Skin epidermis (tissue), 12 donors: ENCODE data around the gene SEPHS1.

ENCODE experiments used
- H3K27ac ChIP-seq, 21 experiments: fragments of 200-600 bp; sonication (generic) in 11 of 21; one replicate each; pipeline ENCODE4 v1.5.0; 2020; ENCODE audit warnings: mild to moderate bottlenecking in 3 of 21, inconsistent platforms in 2 of 21, moderate library complexity in 2 of 21
- H3K4me3 ChIP-seq, 7 experiments: fragments of 200-600 bp; sonication (generic) in 2 of 7; one replicate each; pipeline ENCODE4 v1.5.0; 2020; ENCODE audit warnings: inconsistent platforms in 2 of 7, mild to moderate bottlenecking in 2 of 7, moderate library complexity in 1 of 7

Gene SEPHS1

DNA sequence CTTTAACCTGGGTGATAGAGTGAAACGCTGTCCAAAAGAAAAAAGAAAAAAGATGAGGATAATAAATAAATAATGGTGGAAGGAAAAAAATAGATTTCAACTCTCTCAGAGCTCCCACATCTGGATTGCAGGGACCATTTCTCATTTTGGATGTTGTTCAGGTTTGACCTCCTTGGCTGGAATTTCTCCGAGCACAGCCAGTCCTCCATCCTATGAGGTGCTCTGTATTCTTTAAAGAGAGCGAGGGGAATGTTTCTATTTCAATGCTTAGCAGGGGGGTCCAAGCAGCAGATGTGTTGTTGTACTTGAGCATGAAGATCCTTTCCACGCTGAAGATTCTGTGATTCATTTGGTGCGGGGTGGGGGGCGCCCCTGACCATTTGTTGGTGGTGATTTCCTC, 17.7 kb upstream of the SEPHS1 start:
- no peak overlapping the region for H3K27ac ChIP-seq
- H3K4me3 ChIP-seq, result no peak overlapping the region

DNA sequence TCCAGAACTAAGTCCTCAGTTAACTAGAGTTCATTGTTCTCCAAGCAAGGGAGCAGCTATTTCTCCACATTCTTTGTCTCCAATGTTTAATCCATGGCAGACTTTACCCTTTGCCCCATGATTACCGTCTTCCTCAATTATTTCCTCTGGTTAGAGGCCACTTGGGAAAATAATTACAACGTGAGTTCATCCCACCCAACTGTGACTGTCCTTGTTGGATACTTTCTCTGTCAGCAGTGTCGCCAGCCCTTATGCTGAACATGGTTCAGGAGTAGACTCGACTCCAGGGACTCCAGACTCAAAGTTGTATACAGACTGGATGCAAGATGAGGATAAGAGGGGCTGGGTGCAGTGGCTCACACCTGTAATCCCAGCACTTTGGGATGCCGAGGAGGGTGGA, 17.1 kb upstream of the SEPHS1 start:
- Histone ChIP-seq H3K27ac (no peak overlapping the region), H3K4me3 (no peak overlapping the region)

- Histone ChIP-seq H3K4me3 (no peak overlapping the region), H3K27ac (no peak overlapping the region)
These were observed 12.5 kb upstream of the SEPHS1 start for GRCh38 chr10:13360587-13360986.

- Histone ChIP-seq H3K4me3 (no peak overlapping the region), H3K27ac (no peak overlapping the region)
These were observed 8.3 kb upstream of the SEPHS1 start for GRCh38 chr10:13356392-13356791.

DNA sequence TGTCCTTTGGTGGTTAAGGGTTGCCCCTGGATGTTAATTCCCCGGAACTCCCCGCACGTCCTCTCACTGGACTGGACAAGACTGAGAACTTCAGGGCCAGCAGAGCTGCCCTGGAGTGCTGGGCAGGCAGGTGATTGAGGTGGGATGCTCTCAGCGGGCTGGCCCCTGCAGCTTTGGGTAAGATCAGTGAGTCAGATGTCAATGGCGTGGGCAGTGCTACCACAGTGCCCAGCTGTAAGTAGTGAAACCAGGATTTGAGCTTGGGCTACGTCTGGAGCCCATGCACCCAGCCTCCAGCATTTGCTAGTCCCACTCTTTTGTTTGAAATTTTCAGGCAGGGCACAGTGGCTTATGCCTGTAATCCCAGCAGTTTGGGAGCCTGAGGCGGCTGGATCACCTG, 6.7 kb upstream of the SEPHS1 start:
- no peak overlapping the region for H3K27ac ChIP-seq
- no peak overlapping the region for H3K4me3 ChIP-seq

- no peak overlapping the region for H3K4me3 ChIP-seq
- no peak overlapping the region for H3K27ac ChIP-seq
These were observed 4.4 kb upstream of the SEPHS1 start for GRCh38 chr10:13352519-13352918.

GRCh38 chr10:13351340-13351915, 3.3 kb upstream of the SEPHS1 start:
- no peak overlapping the region for H3K4me3 ChIP-seq

GRCh38 chr10:13349463-13350274, 1.6 kb upstream of the SEPHS1 start:
- Histone ChIP-seq H3K4me3 (peak overlapping the region; percentile 61 to 93 (median 72)), H3K27ac (peak overlapping the region in 15 of 21 experiments; percentile 4 to 99 (median 93))

More at GRCh38 chr10:13351340-13351915, 3.3 kb upstream of the SEPHS1 start:
- H3K27ac ChIP-seq, result no peak overlapping the region

DNA sequence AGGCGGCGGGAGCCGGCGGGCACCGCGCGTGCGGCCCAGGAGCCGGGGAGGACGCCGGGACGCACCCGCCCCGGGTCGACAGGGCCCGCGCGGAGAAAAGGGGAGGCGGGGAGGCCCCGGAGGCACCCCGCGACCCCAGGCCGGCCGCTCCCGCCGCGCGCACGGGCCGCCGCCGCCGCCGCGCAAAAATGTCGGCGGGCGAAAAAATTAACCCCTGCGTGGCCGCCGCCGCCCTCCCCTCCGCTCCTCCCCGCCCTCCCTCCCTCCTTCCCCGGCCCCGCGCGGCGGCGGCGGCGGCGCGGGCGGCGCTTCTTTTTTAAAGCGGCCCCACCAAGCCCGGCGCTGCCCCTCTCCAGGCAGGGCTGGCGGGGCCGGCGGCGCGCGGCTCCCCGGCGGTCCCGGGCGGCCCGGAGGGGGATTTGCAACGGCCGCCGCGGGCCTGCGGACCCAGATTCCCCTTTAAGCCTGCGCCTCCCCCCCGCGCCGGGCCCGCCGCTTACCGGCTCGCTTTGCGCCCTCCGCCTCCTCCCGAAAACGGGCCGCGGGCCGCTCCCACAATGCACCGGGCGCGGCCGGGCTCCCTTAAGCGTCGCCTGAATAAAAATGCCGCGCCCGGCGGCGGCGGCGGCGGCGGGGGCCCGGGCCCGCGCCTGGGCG, 465 bp downstream of the SEPHS1 start:
- Histone ChIP-seq H3K27ac (peak overlapping the region; percentile 89 to 99 (median 96)), H3K4me3 (peak overlapping the region; percentile 61 to 93 (median 72))

GRCh38 chr10:13347043-13347499, 1.0 kb downstream of the SEPHS1 start:
- Histone ChIP-seq H3K4me3 (peak overlapping the region; percentile 61 to 93 (median 72)), H3K27ac (peak overlapping the region; percentile 89 to 99 (median 96))

- peak overlapping the region; percentile 61 to 93 (median 72) for H3K4me3 ChIP-seq
- H3K27ac ChIP-seq, result peak overlapping the region in 20 of 21 experiments; percentile 89 to 99 (median 96)
These were observed 1.6 kb downstream of the SEPHS1 start for GRCh38 chr10:13346283-13347042.

GRCh38 chr10:13340626-13341376, 7.3 kb downstream of the SEPHS1 start:
- Histone ChIP-seq H3K27ac (peak overlapping the region in 4 of 21 experiments; percentile 42 to 62 (median 44)), H3K4me3 (no peak overlapping the region)

DNA sequence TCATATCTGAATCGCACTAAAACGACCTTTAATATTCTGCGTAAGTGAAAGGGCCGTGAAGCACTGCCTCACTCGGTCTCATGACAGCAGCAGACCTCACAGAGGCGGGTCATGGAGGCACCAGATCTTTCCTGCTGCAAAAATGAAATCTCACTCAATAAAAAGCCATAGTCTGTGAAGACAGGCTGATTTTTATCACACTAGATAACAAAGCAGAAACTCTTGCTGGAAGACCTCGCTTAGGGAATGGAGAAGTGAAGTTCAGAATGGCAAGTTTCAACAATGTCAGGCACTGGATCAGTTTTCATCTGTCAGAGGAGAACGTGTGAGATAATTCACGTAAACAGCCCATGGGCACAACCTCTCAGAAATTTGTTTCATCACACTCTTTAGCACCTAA, 8.0 kb downstream of the SEPHS1 start:
- Histone ChIP-seq H3K4me3 (no peak overlapping the region), H3K27ac (peak overlapping the region in 5 of 21 experiments; percentile 10 to 62 (median 43))

DNA sequence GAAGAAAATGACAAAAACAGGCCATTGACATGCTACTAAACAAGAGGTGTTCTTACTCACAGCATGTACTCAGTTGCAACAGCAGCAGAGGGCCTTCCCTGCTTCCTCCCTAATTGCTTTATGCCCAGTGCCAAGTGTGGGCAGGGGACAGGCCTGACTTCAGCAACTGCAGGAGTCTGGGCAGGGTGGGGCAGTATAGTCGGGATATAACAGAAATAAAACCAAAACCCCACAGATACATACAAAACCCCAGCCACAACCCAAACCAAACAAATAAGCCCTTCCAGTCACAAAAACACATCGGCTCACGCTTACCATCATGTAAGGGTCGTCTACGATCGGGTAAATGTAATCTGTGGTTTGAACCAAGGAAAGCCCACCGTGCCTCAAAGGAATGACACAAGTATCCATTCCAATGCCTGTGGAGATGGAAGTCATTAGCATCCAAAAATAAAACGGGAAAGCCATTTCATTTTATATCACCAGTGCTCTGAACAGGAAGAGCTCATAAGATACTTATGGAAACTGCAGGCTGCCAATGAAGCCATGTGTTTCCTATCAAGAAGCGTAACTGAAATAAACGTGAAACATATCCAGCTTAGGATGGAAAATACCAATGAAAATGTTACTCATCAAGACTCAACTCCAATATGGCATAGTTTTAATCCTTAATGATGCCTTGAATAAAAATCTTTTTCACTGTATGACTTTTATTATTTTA, 9.5 kb downstream of the SEPHS1 start:
- peak overlapping the region in 8 of 21 experiments; percentile 3 to 61 (median 28) for H3K27ac ChIP-seq
- no peak overlapping the region for H3K4me3 ChIP-seq

DNA sequence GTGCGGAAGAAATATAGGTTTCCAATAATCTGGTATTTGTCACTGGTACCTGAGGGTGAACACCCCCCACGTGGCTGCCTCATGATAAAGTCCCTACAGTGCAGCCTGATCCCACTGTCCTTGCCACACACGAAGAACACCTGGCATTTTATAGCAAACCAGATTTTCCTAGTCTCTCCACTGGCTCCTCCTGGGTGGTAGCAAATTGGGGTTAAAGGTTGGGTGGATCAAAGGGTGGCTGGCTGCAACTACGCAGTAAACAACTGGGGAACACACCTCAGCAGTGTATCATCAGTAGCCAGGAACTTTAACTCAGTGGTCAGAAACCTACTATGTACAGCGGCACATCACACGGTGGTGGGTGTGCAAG, 10.3 kb downstream of the SEPHS1 start:
- Histone ChIP-seq H3K4me3 (no peak overlapping the region), H3K27ac (peak overlapping the region in 2 of 21 experiments; percentile 27 to 61)

GRCh38 chr10:13337128-13337826, 10.8 kb downstream of the SEPHS1 start:
- Histone ChIP-seq H3K4me3 (no peak overlapping the region), H3K27ac (no peak overlapping the region)

GRCh38 chr10:13335881-13336280, 12.2 kb downstream of the SEPHS1 start:
- Histone ChIP-seq H3K4me3 (no peak overlapping the region), H3K27ac (no peak overlapping the region)

GRCh38 chr10:13334556-13334955, 13.5 kb downstream of the SEPHS1 start:
- H3K4me3 ChIP-seq, result no peak overlapping the region
- no peak overlapping the region for H3K27ac ChIP-seq
